ENCODE data around the gene LRP1B. TPM values are rescaled to one million over a fixed set of nuclear protein-coding genes. Genes with fewer than 3 reads are reported as not detected.
"Not testable (repeated sequence)": the region's sequence is repeated elsewhere in the genome, so short reads cannot be mapped to it uniquely, and the experiment has no call there.

LRP1B gene
- total RNA-seq, 1 experiment from 2014 or later = 0.21 TPM

- Mint-ChIP-seq H3K4me1 (ENCODE audit: low read depth, unreplicated experiment) (no peaks in the 10 kb centered on the region), H3K27me3 (ENCODE audit: unreplicated experiment) (no peaks in the 10 kb centered on the region), H3K36me3 (ENCODE audit: insufficient read depth, unreplicated experiment) (no peaks in the 10 kb centered on the region), H3K9me3 (ENCODE audit: low read depth, unreplicated experiment) (no peaks in the 10 kb centered on the region), H3K27ac (ENCODE audit: unreplicated experiment) (no peak overlapping the region), H3K4me3 (ENCODE audit: low read depth, unreplicated experiment) (no peak overlapping the region)
- CTCF ChIA-PET = no interaction called here
- intact Hi-C loops (cut with micrococcal nuclease; ENCODE audit: unreplicated experiment) = no loop called here
- TF ChIP-seq CTCF (IDR thresholded peaks at IDR 0.05; ENCODE audit: unreplicated experiment) = no peak
- BruUV-seq (replicated peaks) = no TSS peak
- no peak for DNase-seq
These were observed 295.7 kb downstream of the LRP1B start for GRCh38 chr2:141835103-141835502.

GRCh38 chr2:141828761-141829160, 302.1 kb downstream of the LRP1B start:
- H3K4me1 Mint-ChIP-seq (ENCODE audit: low read depth, unreplicated experiment) = no peaks in the 10 kb centered on the region
- no peaks in the 10 kb centered on the region for H3K36me3 Mint-ChIP-seq (ENCODE audit: insufficient read depth, unreplicated experiment)
- no peaks in the 10 kb centered on the region for H3K9me3 Mint-ChIP-seq (ENCODE audit: low read depth, unreplicated experiment)
- H3K27me3 Mint-ChIP-seq (ENCODE audit: unreplicated experiment) = no peaks in the 10 kb centered on the region
- CTCF ChIA-PET = no interaction called here
- intact Hi-C loops (cut with micrococcal nuclease; ENCODE audit: unreplicated experiment) = no loop called here
- no peak for DNase-seq
- no peak overlapping the region for H3K4me3 Mint-ChIP-seq (ENCODE audit: low read depth, unreplicated experiment)
- no TSS peak for BruUV-seq (replicated peaks)
- no peak for TF ChIP-seq CTCF (IDR thresholded peaks at IDR 0.05; ENCODE audit: unreplicated experiment)
- H3K27ac Mint-ChIP-seq (ENCODE audit: unreplicated experiment) = no peak overlapping the region

- H3K27me3 Mint-ChIP-seq (ENCODE audit: unreplicated experiment) = no peaks in the 10 kb centered on the region
- no peak overlapping the region for H3K4me3 Mint-ChIP-seq (ENCODE audit: low read depth, unreplicated experiment)
- no peaks in the 10 kb centered on the region for H3K4me1 Mint-ChIP-seq (ENCODE audit: low read depth, unreplicated experiment)
- no peaks in the 10 kb centered on the region for H3K36me3 Mint-ChIP-seq (ENCODE audit: insufficient read depth, unreplicated experiment)
- H3K27ac Mint-ChIP-seq (ENCODE audit: unreplicated experiment) = no peak overlapping the region
- DNase-seq = no peak
- CTCF ChIA-PET = interaction anchor here (0.6 kb wide), 1 partner anchor 141 kb away, joined by 3 read pairs; no protein-coding TSS in a partner anchor
- intact Hi-C loops (cut with micrococcal nuclease; ENCODE audit: unreplicated experiment) = no loop called here
- no peaks in the 10 kb centered on the region for H3K9me3 Mint-ChIP-seq (ENCODE audit: low read depth, unreplicated experiment)
- BruUV-seq (replicated peaks) = no TSS peak
- TF ChIP-seq CTCF (IDR thresholded peaks at IDR 0.05; ENCODE audit: unreplicated experiment) = no peak
These were observed 306.0 kb downstream of the LRP1B start for GRCh38 chr2:141824790-141825189.

- no peak for DNase-seq
- H3K36me3 Mint-ChIP-seq (ENCODE audit: insufficient read depth, unreplicated experiment) = no peaks in the 10 kb centered on the region
- CTCF ChIA-PET = no interaction called here
- H3K4me3 Mint-ChIP-seq (ENCODE audit: low read depth, unreplicated experiment) = no peak overlapping the region
- no peaks in the 10 kb centered on the region for H3K4me1 Mint-ChIP-seq (ENCODE audit: low read depth, unreplicated experiment)
- no peaks in the 10 kb centered on the region for H3K9me3 Mint-ChIP-seq (ENCODE audit: low read depth, unreplicated experiment)
- no peaks in the 10 kb centered on the region for H3K27me3 Mint-ChIP-seq (ENCODE audit: unreplicated experiment)
- H3K27ac Mint-ChIP-seq (ENCODE audit: unreplicated experiment) = no peak overlapping the region
- intact Hi-C loops (cut with micrococcal nuclease; ENCODE audit: unreplicated experiment) = no loop called here
- BruUV-seq (replicated peaks) = no TSS peak
- TF ChIP-seq CTCF (IDR thresholded peaks at IDR 0.05; ENCODE audit: unreplicated experiment) = no peak
These were observed 309.9 kb downstream of the LRP1B start for GRCh38 chr2:141820893-141821292.

- H3K27me3 Mint-ChIP-seq (ENCODE audit: unreplicated experiment); H3K27ac Mint-ChIP-seq (ENCODE audit: unreplicated experiment); intact Hi-C loops (cut with micrococcal nuclease; ENCODE audit: unreplicated experiment); H3K36me3 Mint-ChIP-seq (ENCODE audit: insufficient read depth, unreplicated experiment); H3K4me1 Mint-ChIP-seq (ENCODE audit: low read depth, unreplicated experiment); H3K4me3 Mint-ChIP-seq (ENCODE audit: low read depth, unreplicated experiment); BruUV-seq (replicated peaks); DNase-seq; CTCF ChIA-PET: not testable (repeated sequence)
- peaks cover 18% of the 10 kb centered on the region for H3K9me3 Mint-ChIP-seq (ENCODE audit: low read depth, unreplicated experiment)
These were observed 315.5 kb downstream of the LRP1B start for GRCh38 chr2:141815320-141815719.
